Glomerular visceral epithelial cell (primary cell): ENCODE results near the gene MYBPHL.

Experiments used
- DNase-seq: peaks from one replicate; pipeline ENCODE4 v3.0.0-alpha.2; 2016; ENCODE audit errors: extremely low spot score

MYBPHL gene, protein sequence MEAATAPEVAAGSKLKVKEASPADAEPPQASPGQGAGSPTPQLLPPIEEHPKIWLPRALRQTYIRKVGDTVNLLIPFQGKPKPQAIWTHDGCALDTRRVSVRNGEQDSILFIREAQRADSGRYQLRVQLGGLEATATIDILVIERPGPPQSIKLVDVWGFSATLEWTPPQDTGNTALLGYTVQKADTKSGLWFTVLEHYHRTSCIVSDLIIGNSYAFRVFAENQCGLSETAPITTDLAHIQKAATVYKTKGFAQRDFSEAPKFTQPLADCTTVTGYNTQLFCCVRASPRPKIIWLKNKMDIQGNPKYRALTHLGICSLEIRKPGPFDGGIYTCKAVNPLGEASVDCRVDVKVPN

GRCh38 chr1:109306832-109307273, at the start of gene MYBPHL:
Gene MYBPHL, minus strand, starts transcription at chr1:109307011. Its CDS starts 20 bp downstream, at chr1:109306991.
- DNase-seq, result no peak

GRCh38 chr1:109356505-109356904, 49.7 kb upstream of the MYBPHL start:
- no peak for DNase-seq

DNA sequence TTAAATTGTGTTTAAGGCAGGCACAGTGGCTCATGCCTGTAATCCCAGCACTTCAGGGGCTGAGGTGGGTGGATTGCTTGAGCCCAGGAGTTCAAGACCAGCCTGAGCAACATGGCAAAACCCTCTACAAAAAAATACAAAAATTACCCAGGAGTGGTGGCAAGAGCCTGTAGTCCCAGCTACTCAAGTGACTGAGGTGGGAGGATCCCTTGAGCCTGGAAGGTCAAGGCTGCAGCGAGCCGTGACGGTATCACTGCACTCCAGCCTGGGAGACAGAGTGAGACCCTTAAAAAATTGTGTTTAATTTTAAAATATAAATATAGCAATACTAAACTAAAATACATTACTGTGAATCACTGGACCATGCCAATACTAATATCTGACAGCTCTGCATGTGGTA, 48.1 kb upstream of the MYBPHL start:
- DNase-seq, result no peak

DNA sequence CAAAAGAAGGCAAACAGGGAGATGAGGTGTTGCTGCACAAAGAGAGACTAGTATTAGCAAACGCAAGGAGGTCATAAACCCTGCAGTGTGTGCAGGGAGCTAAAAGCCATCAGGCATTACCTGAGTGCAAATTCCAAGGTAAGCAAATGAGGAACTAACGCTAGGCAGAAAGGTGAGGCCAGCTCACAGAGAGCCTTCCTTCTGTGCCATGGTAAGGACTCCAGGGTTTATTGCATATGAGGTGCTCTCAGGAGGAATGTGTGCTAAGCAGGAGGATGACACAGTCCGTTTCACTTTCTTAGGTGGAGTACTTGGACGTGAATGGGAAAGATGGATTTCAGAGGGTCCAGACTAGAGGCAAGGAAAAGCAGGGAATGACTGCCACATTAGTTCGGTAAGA, 44.6 kb upstream of the MYBPHL start:
- no peak for DNase-seq

DNA sequence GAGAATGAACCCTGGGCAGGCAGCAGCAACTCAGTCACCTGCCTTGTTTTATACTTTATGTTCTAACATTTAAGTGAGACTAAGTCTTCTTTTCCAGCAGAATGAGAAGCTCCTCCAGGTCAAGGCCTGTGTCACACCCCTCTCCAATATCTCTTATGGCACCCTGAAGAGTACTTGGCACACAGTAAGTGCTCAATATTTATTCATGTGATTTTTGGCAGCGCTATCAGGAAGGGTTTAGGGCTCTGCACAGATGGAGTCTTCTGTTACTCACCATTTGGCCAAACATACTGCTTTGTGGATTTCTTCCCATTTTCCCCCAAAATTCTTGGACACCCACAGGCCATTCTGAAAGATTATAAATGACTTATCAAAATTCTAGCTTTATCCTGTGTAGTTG, 43.8 kb upstream of the MYBPHL start:
- DNase-seq, result no peak

DNA sequence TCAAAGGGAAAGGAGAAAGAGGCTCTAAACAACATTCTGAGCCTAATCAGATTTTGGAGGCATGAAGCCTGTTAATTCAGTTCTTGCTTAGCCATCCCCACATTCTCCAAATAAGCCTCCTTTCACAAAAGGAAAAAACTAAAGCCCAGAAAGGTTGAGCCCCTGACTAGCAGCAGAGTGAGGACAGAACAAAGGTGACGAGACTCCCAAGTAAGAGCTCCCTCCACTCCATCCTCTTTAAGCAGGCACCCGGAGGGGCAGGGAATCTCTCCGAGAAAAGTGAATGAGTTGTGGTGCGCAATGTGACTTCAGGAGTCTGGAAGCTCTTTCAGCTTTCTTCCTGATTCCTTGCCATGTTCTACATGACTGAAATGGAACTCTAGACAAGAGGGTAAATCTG, 43.4 kb upstream of the MYBPHL start:
- no peak for DNase-seq

DNA sequence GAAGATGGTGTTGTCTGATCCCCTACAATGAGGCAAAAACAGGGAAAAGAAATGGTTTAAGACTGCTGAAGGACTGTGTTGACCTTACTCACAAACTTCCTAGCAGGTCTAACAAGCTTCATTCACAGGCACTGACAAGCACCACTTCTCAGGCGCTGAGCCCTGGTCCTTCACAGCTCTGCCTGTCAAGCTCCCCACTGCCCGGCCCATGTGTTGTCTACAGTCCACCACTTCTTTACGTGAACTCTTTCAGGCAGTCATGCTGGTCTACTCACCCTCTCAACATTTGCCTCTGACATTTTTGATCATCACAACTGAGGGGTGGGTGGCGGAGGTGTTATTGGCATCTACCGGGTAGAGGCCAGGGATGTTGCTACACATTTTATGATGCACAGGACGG, 40.7 kb upstream of the MYBPHL start:
- no peak for DNase-seq

GRCh38 chr1:109341944-109342930, 35.4 kb upstream of the MYBPHL start:
- no peak for DNase-seq

DNA sequence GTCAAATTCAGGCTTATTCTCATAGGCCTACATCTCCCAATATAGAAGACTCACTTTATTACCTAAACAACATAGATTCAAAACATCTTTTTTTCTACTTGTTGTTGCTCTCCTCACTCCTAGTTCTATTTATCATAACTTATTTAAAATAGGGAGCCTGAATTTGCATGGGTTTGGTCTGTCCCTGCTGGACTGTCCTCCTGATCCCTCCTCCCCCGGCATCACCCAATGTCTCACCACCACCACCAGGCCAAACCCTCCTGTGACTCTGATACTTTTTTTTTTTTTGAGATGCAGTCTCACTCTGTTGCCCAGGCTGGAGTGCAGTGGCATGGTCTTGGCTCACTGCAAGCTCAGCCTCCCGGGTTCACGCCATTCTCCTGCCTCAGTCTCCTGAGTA, 31.8 kb upstream of the MYBPHL start:
- DNase-seq, result no peak

DNA sequence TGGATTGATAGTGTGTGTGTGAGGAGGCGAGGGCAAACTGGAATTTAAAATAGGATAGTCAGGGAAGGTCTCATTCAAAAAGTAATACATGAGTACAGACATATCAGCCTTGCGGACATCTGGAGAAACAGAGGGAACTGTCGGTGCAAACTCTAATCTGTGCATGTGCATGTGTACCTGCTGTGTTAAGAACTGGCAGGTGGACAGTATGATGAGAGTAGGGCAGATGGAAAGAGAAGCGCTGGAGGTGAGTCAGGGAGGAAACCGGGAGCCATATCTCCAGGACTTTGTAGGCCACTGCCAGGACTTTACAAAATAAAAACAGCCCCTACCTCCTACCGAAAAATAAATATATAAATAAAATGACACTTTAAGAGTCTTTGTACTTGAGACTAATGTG, 31.3 kb upstream of the MYBPHL start:
- DNase-seq, result no peak

GRCh38 chr1:109335091-109335490, 28.3 kb upstream of the MYBPHL start:
- no peak for DNase-seq

GRCh38 chr1:109331113-109331512, 24.3 kb upstream of the MYBPHL start:
- no peak for DNase-seq

DNA sequence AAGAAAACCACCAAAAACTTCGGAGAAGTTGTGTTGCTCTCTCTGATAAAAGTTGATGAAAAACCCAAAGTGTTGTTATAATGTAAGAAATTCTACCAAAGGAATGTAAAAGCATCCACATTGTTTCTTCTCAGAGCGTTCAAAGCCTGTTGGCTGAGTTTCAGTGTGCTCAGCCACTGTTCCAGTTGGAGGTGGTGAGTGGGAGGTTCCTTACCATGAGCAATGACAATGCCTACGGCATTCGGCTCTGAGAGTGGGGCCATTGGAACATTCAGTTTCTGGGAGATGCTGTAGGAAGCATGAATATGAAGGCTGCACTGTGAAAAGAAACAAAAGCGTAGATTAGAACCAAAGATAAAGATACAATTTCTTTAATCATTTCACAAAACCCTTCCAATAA, 20.5 kb upstream of the MYBPHL start:
- DNase-seq, result no peak

DNA sequence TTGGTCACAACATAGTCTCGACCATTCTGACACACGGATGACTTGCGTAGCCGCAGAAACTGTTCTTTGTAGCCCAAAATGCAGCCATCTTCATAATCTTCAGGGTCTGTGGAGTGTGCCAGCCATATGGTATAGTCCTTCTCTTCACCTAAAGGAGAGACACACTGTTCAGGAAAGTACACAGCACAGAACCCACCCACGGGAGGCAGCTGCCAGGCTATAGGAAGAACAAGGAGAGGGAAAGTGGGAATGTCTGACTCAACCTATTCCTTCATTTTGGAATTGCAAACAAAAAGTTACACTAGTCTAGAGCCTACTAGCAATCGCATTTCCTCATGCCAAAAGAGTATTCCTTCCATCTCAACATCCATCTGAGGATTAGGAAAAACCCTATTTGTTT, 16.2 kb upstream of the MYBPHL start:
- DNase-seq, result no peak

- DNase-seq, result no peak
Measured at GRCh38 chr1:109319114-109319513, 12.3 kb upstream of the MYBPHL start.

GRCh38 chr1:109316506-109316905, 9.7 kb upstream of the MYBPHL start:
- no peak for DNase-seq

- no peak for DNase-seq
Measured at GRCh38 chr1:109315288-109315687, 8.5 kb upstream of the MYBPHL start.

GRCh38 chr1:109314795-109315194, 8.0 kb upstream of the MYBPHL start:
- no peak for DNase-seq

GRCh38 chr1:109312978-109313775, 6.4 kb upstream of the MYBPHL start:
- no peak for DNase-seq

GRCh38 chr1:109312246-109312645, 5.4 kb upstream of the MYBPHL start:
- DNase-seq, result no peak

DNA sequence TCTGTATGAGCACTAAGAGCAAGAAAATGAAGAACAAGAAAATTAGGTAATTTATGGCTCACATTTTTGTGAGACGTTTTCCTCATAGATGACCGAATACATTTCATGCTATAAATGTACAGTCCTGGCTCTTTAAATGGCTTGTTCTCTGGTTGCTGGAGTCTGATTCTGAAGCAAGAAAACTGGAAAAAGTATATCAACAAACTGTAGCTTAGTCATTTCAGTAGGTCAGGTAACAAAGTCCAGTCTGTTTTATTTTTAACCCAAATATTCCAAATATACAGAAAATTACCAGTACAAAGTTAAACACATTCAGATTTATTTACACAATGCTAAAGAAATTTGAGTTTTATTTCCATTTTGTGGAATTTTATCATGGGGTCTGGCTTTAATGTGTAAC, 2.5 kb upstream of the MYBPHL start:
- DNase-seq, result no peak
